HG03135 (cell line): ENCODE measurements around the gene MS4A8.

Experiments used
- ATAC-seq: cut with Tn5 transposase; IDR thresholded peaks from one replicate; pipeline ENCODE4 v1.9.1; 2021; ENCODE audit warnings: mild to moderate bottlenecking, moderate library complexity; ENCODE audit not compliant: unreplicated experiment

The MS4A8 gene

GRCh38 chr11:60762851-60763691, 63.7 kb downstream of the MS4A8 start:
- peak; percentile 66 for ATAC-seq

- ATAC-seq, result no peak
Observed at GRCh38 chr11:60763692-60764369, 64.4 kb downstream of the MS4A8 start.

- peak; percentile 48 for ATAC-seq
Observed at GRCh38 chr11:60764879-60765278, 65.5 kb downstream of the MS4A8 start.

- no peak for ATAC-seq
Observed at GRCh38 chr11:60765355-60765754, 65.9 kb downstream of the MS4A8 start.
